GM10847 (cell line): ENCODE measurements around the gene GRID1.

Source experiments
- POLR2A ChIP-seq: IDR thresholded peaks from 2 replicates; pipeline ENCODE4 v1.6.1; 2011; ENCODE audit not compliant: insufficient read length; ENCODE audit errors: extremely low read depth

GRID1 gene

GRCh38 chr10:86105640-86106039 lies 261.0 kb downstream of the GRID1 start:
- no peak for TF ChIP-seq POLR2A

GRCh38 chr10:86105181-86105580 lies 261.4 kb downstream of the GRID1 start:
- no peak for TF ChIP-seq POLR2A

GRCh38 chr10:86104611-86105145 lies 261.9 kb downstream of the GRID1 start:
- no peak for TF ChIP-seq POLR2A

- no peak for TF ChIP-seq POLR2A
These were observed 262.4 kb downstream of the GRID1 start for GRCh38 chr10:86104156-86104555.

- no peak for TF ChIP-seq POLR2A
These were observed 263.0 kb downstream of the GRID1 start for GRCh38 chr10:86103391-86104101.

- no peak for TF ChIP-seq POLR2A
These were observed 264.1 kb downstream of the GRID1 start for GRCh38 chr10:86102451-86102850.

GRCh38 chr10:86102031-86102430 lies 264.6 kb downstream of the GRID1 start:
- TF ChIP-seq POLR2A, result no peak

GRCh38 chr10:86100581-86101061 lies 266.0 kb downstream of the GRID1 start:
- no peak for TF ChIP-seq POLR2A

- TF ChIP-seq POLR2A, result no peak
These were observed 266.9 kb downstream of the GRID1 start for GRCh38 chr10:86099542-86100334.

- TF ChIP-seq POLR2A, result no peak
These were observed 268.3 kb downstream of the GRID1 start for GRCh38 chr10:86098187-86098881.

GRCh38 chr10:86091216-86091615 lies 275.4 kb downstream of the GRID1 start:
- TF ChIP-seq POLR2A, result no peak

- no peak for TF ChIP-seq POLR2A
These were observed 275.8 kb downstream of the GRID1 start for GRCh38 chr10:86090807-86091206.

- TF ChIP-seq POLR2A, result no peak
These were observed 278.9 kb downstream of the GRID1 start for GRCh38 chr10:86087716-86088115.

- TF ChIP-seq POLR2A, result no peak
These were observed 280.2 kb downstream of the GRID1 start for GRCh38 chr10:86086418-86086817.

GRCh38 chr10:86085686-86086085 lies 280.9 kb downstream of the GRID1 start:
- TF ChIP-seq POLR2A, result no peak
